Vagina (tissue), 2 donors: ENCODE results near the gene EDNRB. TPM values are rescaled to one million over a fixed set of nuclear protein-coding genes. Genes with fewer than 3 reads are reported as not detected.
"Not testable (repeated sequence)": the region's sequence is repeated elsewhere in the genome, so short reads cannot be mapped to it uniquely, and the experiment has no call there.

ENCODE experiments used
- DNase-seq, 2 donors: peaks; one replicate each; pipeline ENCODE4 v3.0.0-alpha.2; 2017; ENCODE audit errors: extremely low spot score in 2 of 2
- H3K27ac ChIP-seq: fragments of 200-600 bp; sonication (generic); one replicate; pipeline ENCODE4 v1.5.1; 2019
- H3K27me3 ChIP-seq: fragments of 200-600 bp; sonication (generic); one replicate; pipeline ENCODE4 v1.5.1; 2019
- H3K36me3 ChIP-seq, 2 donors: fragments of 200-600 bp; sonication (generic); one replicate each; pipeline ENCODE4 v1.5.1; 2017 to 2019
- H3K4me1 ChIP-seq: fragments of 200-600 bp; sonication (generic); one replicate; pipeline ENCODE4 v1.5.1; 2019
- H3K4me3 ChIP-seq, 2 donors: fragments of 200-600 bp; sonication (generic); 1 replicate in 1 of 2; 2 replicates in 1 of 2; pipeline ENCODE4 v1.5.1; 2016 to 2019
- H3K9me3 ChIP-seq: fragments of 200-600 bp; sonication (generic); one replicate; pipeline ENCODE4 v1.5.1; 2019
- POLR2A ChIP-seq, 2 donors: fragments of 450-650 bp; IDR thresholded peaks; one replicate each; pipeline ENCODE4 v1.6.1; 2017; ENCODE audit warnings: antibody characterized with exemption in 2 of 2, mild to moderate bottlenecking in 2 of 2, moderate library complexity in 2 of 2
- POLR2AphosphoS5 ChIP-seq, 2 donors: sonication (generic); formaldehyde crosslinking; IDR thresholded peaks; one replicate each; pipeline ENCODE4 v1.9.0; 2017; ENCODE audit warnings: antibody characterized with exemption in 2 of 2, mild to moderate bottlenecking in 2 of 2, low read depth in 1 of 2; ENCODE audit not compliant: insufficient read depth in 1 of 2
- intact Hi-C: fragments of 100-400 bp; cut with DNase I; formaldehyde crosslinking; loops from one replicate; pipeline ENCODE4 v1.15.1; 2023
- small RNA-seq: library from RNA; depleted of rRNA; stranded (forward); fragments of <200 nt; gene quantifications from one replicate; pipeline ENCODE3, GENCODE V24; 2016
- total RNA-seq: library from RNA; depleted of rRNA; stranded (reverse); fragments of >200 nt; gene quantifications from one replicate; pipeline ENCODE4 v1.2.3, GENCODE V29; 2016
- TF ChIP-seq, protein P1 (sequence below), 3 experiments: fragments of 450-650 bp in 2 of 3; fragments of 200-600 bp in 1 of 3; sonication (generic) in 1 of 3; IDR thresholded peaks; one replicate each; pipeline ENCODE4 v1.5.1; 2017 to 2019; ENCODE audit warnings: antibody characterized with exemption in 3 of 3, mild to moderate bottlenecking in 2 of 3, moderate library complexity in 2 of 3

Gene EDNRB
- total RNA-seq, 1 donor from 2014 or later = 46.2 TPM

DNA sequence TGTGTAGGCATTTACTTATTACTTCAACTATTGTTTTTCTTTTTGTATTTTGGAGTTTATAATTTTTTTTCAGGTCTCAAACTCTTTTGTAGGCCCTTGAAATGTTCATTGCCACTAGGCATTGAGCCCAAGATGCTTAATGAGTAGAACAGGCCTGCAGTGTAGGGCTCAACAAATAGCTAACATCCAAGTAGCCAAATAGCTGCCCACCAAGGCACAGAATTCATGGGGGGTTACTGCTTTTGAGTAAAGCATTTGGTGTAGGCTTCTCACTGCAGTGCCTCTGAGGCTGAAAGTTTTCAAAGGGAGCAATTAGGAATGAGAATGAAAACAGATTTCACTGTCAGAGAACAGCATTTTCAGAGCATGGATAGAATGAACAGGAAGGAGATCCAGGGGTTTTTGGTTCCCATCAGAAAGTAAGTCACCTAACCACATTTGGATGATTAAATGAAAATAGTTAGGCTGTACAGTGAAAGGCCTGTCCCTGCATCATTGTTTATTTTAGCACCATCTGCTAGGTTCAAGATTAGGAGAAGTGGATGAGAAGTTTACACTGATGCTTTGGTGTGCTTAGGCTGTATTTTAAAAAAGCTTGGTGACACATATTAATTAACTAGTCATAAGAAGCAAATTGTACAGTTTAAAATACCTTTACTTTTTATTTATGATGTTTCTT lies 61.0 kb downstream of the EDNRB start:
- H3K27me3 ChIP-seq = no peaks in the 10 kb centered on the region
- H3K36me3 ChIP-seq = no peaks in the 10 kb centered on the region
- H3K4me3 ChIP-seq = no peak overlapping the region
- H3K27ac ChIP-seq = no peak overlapping the region
- TF ChIP-seq POLR2A (IDR thresholded peaks at IDR 0.05) = no peak
- TF ChIP-seq, protein P1, sequence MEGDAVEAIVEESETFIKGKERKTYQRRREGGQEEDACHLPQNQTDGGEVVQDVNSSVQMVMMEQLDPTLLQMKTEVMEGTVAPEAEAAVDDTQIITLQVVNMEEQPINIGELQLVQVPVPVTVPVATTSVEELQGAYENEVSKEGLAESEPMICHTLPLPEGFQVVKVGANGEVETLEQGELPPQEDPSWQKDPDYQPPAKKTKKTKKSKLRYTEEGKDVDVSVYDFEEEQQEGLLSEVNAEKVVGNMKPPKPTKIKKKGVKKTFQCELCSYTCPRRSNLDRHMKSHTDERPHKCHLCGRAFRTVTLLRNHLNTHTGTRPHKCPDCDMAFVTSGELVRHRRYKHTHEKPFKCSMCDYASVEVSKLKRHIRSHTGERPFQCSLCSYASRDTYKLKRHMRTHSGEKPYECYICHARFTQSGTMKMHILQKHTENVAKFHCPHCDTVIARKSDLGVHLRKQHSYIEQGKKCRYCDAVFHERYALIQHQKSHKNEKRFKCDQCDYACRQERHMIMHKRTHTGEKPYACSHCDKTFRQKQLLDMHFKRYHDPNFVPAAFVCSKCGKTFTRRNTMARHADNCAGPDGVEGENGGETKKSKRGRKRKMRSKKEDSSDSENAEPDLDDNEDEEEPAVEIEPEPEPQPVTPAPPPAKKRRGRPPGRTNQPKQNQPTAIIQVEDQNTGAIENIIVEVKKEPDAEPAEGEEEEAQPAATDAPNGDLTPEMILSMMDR (IDR thresholded peaks at IDR 0.05) = no peak
- TF ChIP-seq POLR2AphosphoS5 (IDR thresholded peaks at IDR 0.05; ENCODE audit: insufficient read depth in 1 of 2, low read depth in 1 of 2) = no peak
- DNase-seq = no peak
- peaks cover 7% of the 10 kb centered on the region for H3K4me1 ChIP-seq
- H3K9me3 ChIP-seq = no peaks in the 10 kb centered on the region
- intact Hi-C loops = no loop called here

DNA sequence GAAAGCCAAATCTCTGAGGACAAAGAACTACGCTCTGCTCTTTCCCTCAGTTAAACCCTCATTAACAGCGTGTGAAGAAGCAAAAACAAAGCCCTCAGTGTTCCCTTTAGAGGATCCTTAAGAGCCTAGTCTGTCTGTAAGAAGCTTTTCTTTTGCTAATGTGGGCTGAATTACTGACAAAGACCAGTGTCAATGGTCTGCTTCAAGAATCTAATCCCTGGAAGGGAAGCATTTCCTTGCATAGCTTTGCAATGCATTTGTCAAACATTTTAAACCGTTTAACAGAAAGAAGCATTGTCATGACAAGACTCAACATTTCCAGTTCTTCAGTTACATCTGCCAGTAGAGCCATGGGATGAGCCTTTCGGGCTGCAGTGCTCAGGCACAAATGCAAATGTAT lies 64.9 kb downstream of the EDNRB start:
- no peak for TF ChIP-seq POLR2AphosphoS5 (IDR thresholded peaks at IDR 0.05; ENCODE audit: insufficient read depth in 1 of 2, low read depth in 1 of 2)
- TF ChIP-seq, protein P1 (IDR thresholded peaks at IDR 0.05) = no peak
- no peak for TF ChIP-seq POLR2A (IDR thresholded peaks at IDR 0.05)
- Histone ChIP-seq H3K27ac (no peak overlapping the region), H3K4me1 (no peaks in the 10 kb centered on the region), H3K9me3 (no peaks in the 10 kb centered on the region), H3K27me3 (no peaks in the 10 kb centered on the region), H3K36me3 (no peaks in the 10 kb centered on the region), H3K4me3 (no peak overlapping the region)
- intact Hi-C loops = no loop called here
- no peak for DNase-seq

DNA sequence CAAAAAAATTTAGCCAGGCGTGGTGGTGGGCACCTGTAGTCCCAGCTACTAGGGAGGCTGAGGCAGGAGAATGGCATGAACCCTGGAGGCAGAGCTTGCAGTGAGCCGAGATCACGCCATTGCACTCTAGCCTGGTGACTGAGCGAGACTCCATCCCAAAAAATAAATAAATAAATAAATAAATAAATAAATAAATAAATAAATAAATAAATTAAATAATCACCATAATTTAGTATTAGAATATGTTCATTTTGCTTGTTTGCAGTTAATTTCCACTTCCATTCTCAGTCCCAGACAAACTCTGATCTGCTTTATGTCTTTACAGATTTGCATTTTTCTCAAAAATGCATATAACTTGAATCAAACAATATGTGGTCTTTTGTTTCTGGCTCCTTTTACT lies 70.6 kb downstream of the EDNRB start:
- H3K36me3 ChIP-seq, H3K4me3 ChIP-seq, H3K9me3 ChIP-seq, DNase-seq, H3K27ac ChIP-seq, H3K4me1 ChIP-seq, intact Hi-C loops, H3K27me3 ChIP-seq: not testable (repeated sequence)

DNA sequence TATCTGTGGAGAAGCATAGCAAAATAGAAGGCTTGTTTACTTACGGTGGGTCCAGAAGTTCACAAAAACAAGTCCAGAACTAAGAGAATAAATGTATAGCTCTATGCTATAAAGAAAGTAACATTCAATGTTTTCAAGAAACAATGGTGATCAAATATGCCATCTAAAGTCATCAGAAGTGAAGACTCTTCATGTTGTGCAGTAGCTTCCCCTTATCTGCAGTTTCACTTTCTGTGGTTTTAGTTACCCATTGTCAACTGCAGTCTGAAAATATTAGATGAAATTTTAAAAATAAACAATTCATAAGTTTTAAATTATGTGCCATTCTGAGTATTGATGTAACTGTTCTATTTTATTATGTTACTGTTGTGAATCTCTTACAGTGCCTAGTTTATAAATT lies 72.5 kb downstream of the EDNRB start:
- no peaks in the 10 kb centered on the region for H3K4me1 ChIP-seq
- no peak overlapping the region for H3K27ac ChIP-seq
- H3K9me3 ChIP-seq = no peaks in the 10 kb centered on the region
- no peaks in the 10 kb centered on the region for H3K36me3 ChIP-seq
- H3K4me3 ChIP-seq = no peak overlapping the region
- DNase-seq = no peak
- intact Hi-C loops = no loop called here
- H3K27me3 ChIP-seq = no peaks in the 10 kb centered on the region
- TF ChIP-seq, protein P1 (IDR thresholded peaks at IDR 0.05) = no peak
- TF ChIP-seq POLR2A (IDR thresholded peaks at IDR 0.05) (no peak), POLR2AphosphoS5 (IDR thresholded peaks at IDR 0.05; ENCODE audit: insufficient read depth in 1 of 2, low read depth in 1 of 2) (no peak)

Small RNA genes lying within 50 kb of the gene (small RNA-seq; reads per million reads assigned to genes)
- not detected for gene RN7SL810P

Other genes starting within 250 kb of the EDNRB start
- 2.2 TPM for gene SLAIN1, start 221.1 kb downstream of the EDNRB start, total RNA-seq